Tibial nerve (tissue), 4 donors: ENCODE data around the gene ARHGAP27. TPM values are rescaled to one million over a fixed set of nuclear protein-coding genes. Genes with fewer than 3 reads are reported as not detected.
"Not testable (repeated sequence)": the region's sequence is repeated elsewhere in the genome, so short reads cannot be mapped to it uniquely, and the experiment has no call there.

Source experiments
- DNase-seq, 2 donors: peaks; one replicate each; pipeline ENCODE4 v3.0.0-alpha.2; 2019; ENCODE audit warnings: low spot score in 2 of 2
- H3K27ac ChIP-seq, 4 donors: fragments of 200-600 bp; sonication (generic) in 3 of 4; one replicate each; pipeline ENCODE4 v1.5.1; 2017 to 2019; ENCODE audit warnings: mild to moderate bottlenecking in 1 of 4
- H3K27me3 ChIP-seq, 2 donors: fragments of 200-600 bp; sonication (generic) in 1 of 2; one replicate each; pipeline versions ENCODE4 v1.5.1 to v1.6.0; 2017 to 2019
- H3K36me3 ChIP-seq, 3 donors: fragments of 200-600 bp; sonication (generic); one replicate each; pipeline ENCODE4 v1.5.1; 2018 to 2019
- H3K4me1 ChIP-seq, 4 donors: fragments of 200-600 bp; sonication (generic) in 3 of 4; one replicate each; pipeline ENCODE4 v1.5.1; 2017 to 2019
- H3K4me3 ChIP-seq, 4 donors: fragments of 200-600 bp; sonication (generic) in 3 of 4; one replicate each; pipeline ENCODE4 v1.5.1; 2017 to 2019; ENCODE audit warnings: mild to moderate bottlenecking in 1 of 4, moderate library complexity in 1 of 4
- H3K9me3 ChIP-seq, 4 donors: fragments of 200-600 bp; sonication (generic) in 3 of 4; one replicate each; pipeline ENCODE4 v1.5.1; 2017 to 2019
- CTCF ChIP-seq, 5 experiments: fragments of 200-600 bp in 3 of 5; fragments of 450-650 bp in 2 of 5; sonication (generic) in 3 of 5; IDR thresholded peaks; one replicate each; pipeline ENCODE4 v1.5.1; 2016 to 2019; ENCODE audit warnings: antibody characterized with exemption in 5 of 5, mild to moderate bottlenecking in 3 of 5, moderate library complexity in 2 of 5
- EP300 ChIP-seq, 2 donors: sonication (generic); formaldehyde crosslinking; IDR thresholded peaks; one replicate each; pipeline ENCODE4 v1.6.1; 2017; ENCODE audit warnings: antibody characterized with exemption in 2 of 2, mild to moderate bottlenecking in 1 of 2
- POLR2A ChIP-seq, 2 donors: fragments of 450-650 bp; IDR thresholded peaks; one replicate each; pipeline ENCODE4 v1.6.1; 2017; ENCODE audit warnings: antibody characterized with exemption in 2 of 2, mild to moderate bottlenecking in 2 of 2, moderate library complexity in 2 of 2
- WGBS, 2 donors: methylation state at CpG; one replicate each; pipeline ENCODE4 v1.1.5; 2018; 5-methylcytosine and 5-hydroxymethylcytosine counted together
- total RNA-seq, 4 donors: library from RNA; depleted of rRNA; stranded (reverse); fragments of >200 nt; gene quantifications; one replicate each; pipeline ENCODE4 v1.1.0, GENCODE V29; 2016

Gene ARHGAP27
- total RNA-seq, 4 donors from 2014 or later: 18.4 to 36.3 (median 22.5) TPM

- peaks cover 0 to 84% (median 0%) of the 10 kb centered on the region in 3 donors for H3K36me3 ChIP-seq
- not testable (repeated sequence) for H3K4me3 ChIP-seq, H3K27ac ChIP-seq, H3K27me3 ChIP-seq, DNase-seq, H3K9me3 ChIP-seq
- WGBS, 2 donors: 92 to 94% methylated on average over 21 of the region's 21 CpGs
- peaks cover 0 to 15% (median 0%) of the 10 kb centered on the region in 4 donors for H3K4me1 ChIP-seq
Observed at GRCh38 chr17:45444856-45445820, 12.5 kb upstream of the ARHGAP27 start.

GRCh38 chr17:45444301-45444700, 11.6 kb upstream of the ARHGAP27 start:
- whole genome bisulfite sequencing, 2 donors: 85 to 89% methylated on average over 10 of the region's 10 CpGs
- H3K4me1 ChIP-seq: peaks cover 0 to 17% (median 0%) of the 10 kb centered on the region in 4 donors
- not testable (repeated sequence) for H3K9me3 ChIP-seq, H3K4me3 ChIP-seq, H3K27me3 ChIP-seq, DNase-seq, H3K27ac ChIP-seq
- peaks cover 0 to 85% (median 0%) of the 10 kb centered on the region in 3 donors for H3K36me3 ChIP-seq

GRCh38 chr17:45443371-45444260, 10.9 kb upstream of the ARHGAP27 start:
- H3K4me3 ChIP-seq, H3K9me3 ChIP-seq, DNase-seq, H3K27me3 ChIP-seq, H3K27ac ChIP-seq: not testable (repeated sequence)
- WGBS, 2 donors: 67 to 88% methylated on average over 7 to 9 of the region's 10 CpGs
- H3K4me1 ChIP-seq: peaks cover 0 to 17% (median 0%) of the 10 kb centered on the region in 4 donors
- peaks cover 0 to 87% (median 0%) of the 10 kb centered on the region in 3 donors for H3K36me3 ChIP-seq

GRCh38 chr17:45441526-45442310, 9.0 kb upstream of the ARHGAP27 start:
- H3K4me3 ChIP-seq: no peak overlapping the region
- peaks cover 0 to 88% (median 6%) of the 10 kb centered on the region in 3 donors for H3K36me3 ChIP-seq
- no peaks in the 10 kb centered on the region for H3K27me3 ChIP-seq
- 72 to 73% methylated on average over 12 to 14 of the region's 14 CpGs for WGBS, 2 donors
- H3K4me1 ChIP-seq: peaks cover 0 to 11% (median 0%) of the 10 kb centered on the region in 4 donors
- no peak overlapping the region for H3K27ac ChIP-seq
- no peaks in the 10 kb centered on the region for H3K9me3 ChIP-seq
- no peak for DNase-seq
- TF ChIP-seq EP300 (IDR thresholded peaks at IDR 0.05) (no peak), CTCF (IDR thresholded peaks at IDR 0.05) (no peak), POLR2A (IDR thresholded peaks at IDR 0.05) (no peak)

GRCh38 chr17:45440839-45441515, 8.3 kb upstream of the ARHGAP27 start:
- not testable (repeated sequence) for H3K27me3 ChIP-seq, DNase-seq, H3K9me3 ChIP-seq, H3K4me3 ChIP-seq, H3K4me1 ChIP-seq, H3K27ac ChIP-seq
- peaks cover 0 to 92% (median 6%) of the 10 kb centered on the region in 3 donors for H3K36me3 ChIP-seq
- 58 to 63% methylated on average over 7 of the region's 7 CpGs for WGBS, 2 donors

- WGBS, 2 donors: 64 to 68% methylated on average over 5 to 10 of the region's 10 CpGs
- Histone ChIP-seq H3K27me3 (no peaks in the 10 kb centered on the region), H3K27ac (no peak overlapping the region), H3K36me3 (peaks cover 0 to 94% (median 6%) of the 10 kb centered on the region in 3 donors), H3K9me3 (no peaks in the 10 kb centered on the region), H3K4me3 (no peak overlapping the region), H3K4me1 (peaks cover 0 to 5% (median 0%) of the 10 kb centered on the region in 4 donors)
- no peak for DNase-seq
- no peak for TF ChIP-seq POLR2A (IDR thresholded peaks at IDR 0.05)
- no peak for TF ChIP-seq EP300 (IDR thresholded peaks at IDR 0.05)
- no peak for TF ChIP-seq CTCF (IDR thresholded peaks at IDR 0.05)
Observed at GRCh38 chr17:45440161-45440778, 7.6 kb upstream of the ARHGAP27 start.
